H9 (cell line): ENCODE measurements around the gene GSTO2. TPM values are rescaled to one million over a fixed set of nuclear protein-coding genes. Genes with fewer than 3 reads are reported as not detected.

Experiments used
- DNase-seq: peaks from one replicate; pipeline ENCODE4 v3.0.0-alpha.2; 2017
- H2AFZ ChIP-seq: one replicate; pipeline ENCODE4 v1.6.1; 2013; ENCODE audit warnings: mild to moderate bottlenecking, low read length, control low read depth, moderate library complexity
- H2AK5ac ChIP-seq: 2 replicates; pipeline ENCODE4 v1.6.1; 2013; ENCODE audit warnings: low read length, control low read depth, mixed read lengths; ENCODE audit not compliant: insufficient read length
- H2BK120ac ChIP-seq: one replicate; pipeline ENCODE4 v1.6.1; 2013; ENCODE audit warnings: low read depth, mild to moderate bottlenecking, low read length, control low read depth, inconsistent platforms; ENCODE audit not compliant: poor library complexity, severe bottlenecking
- H2BK12ac ChIP-seq: 2 replicates; pipeline ENCODE4 v1.6.1; 2013; ENCODE audit warnings: low read length, control low read depth, mixed read lengths, low read depth; ENCODE audit not compliant: insufficient read length
- H2BK15ac ChIP-seq: 2 replicates; pipeline ENCODE4 v1.6.1; 2013; ENCODE audit warnings: low read depth, low read length, control low read depth
- H2BK20ac ChIP-seq: one replicate; pipeline ENCODE4 v1.6.1; 2013; ENCODE audit warnings: low read depth, mild to moderate bottlenecking, low read length, control low read depth, inconsistent platforms; ENCODE audit not compliant: poor library complexity, severe bottlenecking
- H2BK5ac ChIP-seq: 2 replicates; pipeline ENCODE4 v1.6.1; 2013; ENCODE audit warnings: low read length, control low read depth, mixed read lengths; ENCODE audit not compliant: insufficient read length
- H3K14ac ChIP-seq: 2 replicates; pipeline ENCODE4 v1.6.1; 2013; ENCODE audit warnings: low read length, control low read depth; ENCODE audit not compliant: insufficient read depth
- H3K18ac ChIP-seq: 2 replicates; pipeline ENCODE4 v1.6.1; 2013; ENCODE audit warnings: low read depth, mild to moderate bottlenecking, mixed read lengths, low read length, control low read depth; ENCODE audit not compliant: insufficient read length
- H3K23ac ChIP-seq: 2 replicates; pipeline ENCODE4 v1.6.1; 2013; ENCODE audit warnings: low read length, control low read depth, mixed read lengths, low read depth; ENCODE audit not compliant: insufficient read length
- H3K23me2 ChIP-seq: 2 replicates; pipeline ENCODE4 v1.6.1; 2013; ENCODE audit warnings: low read depth, mild to moderate bottlenecking, mixed read lengths, low read length, control low read depth; ENCODE audit not compliant: insufficient read length, poor library complexity, severe bottlenecking
- H3K27ac ChIP-seq: 2 replicates; pipeline ENCODE4 v1.5.1; 2013; ENCODE audit warnings: low read length, control low read depth, mixed read lengths, low read depth; ENCODE audit not compliant: insufficient read length
- H3K27me3 ChIP-seq: 2 replicates; pipeline ENCODE4 v1.6.1; 2013; ENCODE audit warnings: low read length, control low read depth, inconsistent platforms; ENCODE audit not compliant: insufficient read depth
- H3K4ac ChIP-seq: 2 replicates; pipeline ENCODE4 v1.6.1; 2013; ENCODE audit warnings: low read depth, mild to moderate bottlenecking, control low read depth, inconsistent platforms, low read length, moderate library complexity
- H3K4me1 ChIP-seq: 2 replicates; pipeline ENCODE4 v1.6.1; 2013; ENCODE audit warnings: low read length, control low read depth, inconsistent platforms; ENCODE audit not compliant: insufficient read depth
- H3K4me2 ChIP-seq: 2 replicates; pipeline ENCODE4 v1.6.1; 2013; ENCODE audit warnings: low read length, control low read depth, mixed read lengths; ENCODE audit not compliant: insufficient read length, insufficient read depth
- H3K56ac ChIP-seq: 2 replicates; pipeline ENCODE4 v1.6.1; 2013; ENCODE audit warnings: low read depth, mild to moderate bottlenecking, mixed read lengths, low read length, control low read depth; ENCODE audit not compliant: insufficient read length
- H3K79me1 ChIP-seq: 2 replicates; pipeline ENCODE4 v1.6.1; 2013; ENCODE audit warnings: low read depth, mild to moderate bottlenecking, moderate library complexity, low read length, control low read depth, inconsistent platforms; ENCODE audit not compliant: insufficient read depth, poor library complexity, severe bottlenecking
- H3K79me2 ChIP-seq: 2 replicates; pipeline ENCODE4 v1.6.1; 2013; ENCODE audit warnings: low read length, control low read depth, inconsistent platforms; ENCODE audit not compliant: insufficient read depth
- H3K9ac ChIP-seq: 2 replicates; pipeline ENCODE4 v1.6.1; 2013; ENCODE audit warnings: low read length, control low read depth, mixed read lengths; ENCODE audit not compliant: insufficient read length; ENCODE audit errors: extremely low read depth
- H3K9me3 ChIP-seq: one replicate; pipeline ENCODE4 v1.6.1; 2013; ENCODE audit warnings: low read depth, low read length, inconsistent platforms; ENCODE audit not compliant: control insufficient read depth
- H3T11ph ChIP-seq: one replicate; pipeline ENCODE4 v1.6.1; 2013; ENCODE audit warnings: mild to moderate bottlenecking, low read length, control low read depth, inconsistent platforms
- H4K20me1 ChIP-seq: one replicate; pipeline ENCODE4 v1.6.1; 2013; ENCODE audit not compliant: control insufficient read depth, insufficient read length, insufficient read depth
- H4K5ac ChIP-seq: 2 replicates; pipeline ENCODE4 v1.6.1; 2013; ENCODE audit warnings: low read depth, mild to moderate bottlenecking, mixed read lengths, low read length, control low read depth; ENCODE audit not compliant: insufficient read length
- H4K8ac ChIP-seq: replicated peaks from 2 replicates; pipeline ENCODE4 v1.6.1; 2013; ENCODE audit warnings: low read length, control low read depth, mixed read lengths, low read depth; ENCODE audit not compliant: insufficient read length
- H4K91ac ChIP-seq: 2 replicates; pipeline ENCODE4 v1.6.1; 2013; ENCODE audit warnings: low read depth, mild to moderate bottlenecking, moderate library complexity, mixed read lengths, low read length, control low read depth; ENCODE audit not compliant: insufficient read length
- H3K27ac Mint-ChIP-seq, 3 experiments: 2 replicates in 2 of 3; 3 replicates in 1 of 3; pipeline ENCODE4 v1.8.0; 2020 to 2021; ENCODE audit warnings: mixed read lengths in 3 of 3, mild to moderate bottlenecking in 1 of 3, moderate library complexity in 1 of 3
- H3K27me3 Mint-ChIP-seq: 2 replicates; pipeline ENCODE4 v1.8.0; 2021; ENCODE audit warnings: low read depth, mild to moderate bottlenecking, moderate library complexity, mixed read lengths
- H3K36me3 Mint-ChIP-seq, 3 experiments: 2 replicates in 2 of 3; 3 replicates in 1 of 3; pipeline ENCODE4 v1.8.0; 2020 to 2021; ENCODE audit warnings: low read depth in 3 of 3, mixed read lengths in 3 of 3; ENCODE audit not compliant: insufficient read depth in 1 of 3
- H3K4me1 Mint-ChIP-seq, 2 experiments: 2 replicates each; pipeline ENCODE4 v1.8.0; 2020; ENCODE audit warnings: mixed read lengths in 2 of 2
- H3K4me3 Mint-ChIP-seq, 2 experiments: 2 replicates in 1 of 2; 3 replicates in 1 of 2; pipeline ENCODE4 v1.8.0; 2020 to 2021; ENCODE audit warnings: mild to moderate bottlenecking in 2 of 2, mixed read lengths in 2 of 2, moderate library complexity in 1 of 2
- H3K9me3 Mint-ChIP-seq, 2 experiments: 2 replicates in 1 of 2; 3 replicates in 1 of 2; pipeline ENCODE4 v1.8.0; 2020; ENCODE audit warnings: mild to moderate bottlenecking in 2 of 2, mixed read lengths in 2 of 2, moderate library complexity in 1 of 2
- WGBS: extraction: QIAGEN DNeasy Blood & Tissue Kit; methylation state at CpG from one replicate; pipeline ENCODE4 v1.1.7; 2013; ENCODE audit warnings: missing lambda C conversion rate, low lambda C conversion rate, mixed read lengths; ENCODE audit not compliant: insufficient read length; ENCODE audit errors: extremely low coverage; 5-methylcytosine and 5-hydroxymethylcytosine counted together
- total RNA-seq: library from RNA; stranded (reverse); gene quantifications from 2 replicates; pipeline ENCODE4 v1.2.1, GENCODE V29; 2021
- TF ChIP-seq, protein P1 (sequence below): fragments of 200-600 bp; sonication (generic); conservative IDR thresholded peaks from 3 replicates; pipeline ENCODE4 v1.8.0; 2021; ENCODE audit warnings: antibody characterized with exemption, mild to moderate bottlenecking

Gene GSTO2
- total RNA-seq, 1 experiment from 2014 or later: 14.5 TPM

DNA sequence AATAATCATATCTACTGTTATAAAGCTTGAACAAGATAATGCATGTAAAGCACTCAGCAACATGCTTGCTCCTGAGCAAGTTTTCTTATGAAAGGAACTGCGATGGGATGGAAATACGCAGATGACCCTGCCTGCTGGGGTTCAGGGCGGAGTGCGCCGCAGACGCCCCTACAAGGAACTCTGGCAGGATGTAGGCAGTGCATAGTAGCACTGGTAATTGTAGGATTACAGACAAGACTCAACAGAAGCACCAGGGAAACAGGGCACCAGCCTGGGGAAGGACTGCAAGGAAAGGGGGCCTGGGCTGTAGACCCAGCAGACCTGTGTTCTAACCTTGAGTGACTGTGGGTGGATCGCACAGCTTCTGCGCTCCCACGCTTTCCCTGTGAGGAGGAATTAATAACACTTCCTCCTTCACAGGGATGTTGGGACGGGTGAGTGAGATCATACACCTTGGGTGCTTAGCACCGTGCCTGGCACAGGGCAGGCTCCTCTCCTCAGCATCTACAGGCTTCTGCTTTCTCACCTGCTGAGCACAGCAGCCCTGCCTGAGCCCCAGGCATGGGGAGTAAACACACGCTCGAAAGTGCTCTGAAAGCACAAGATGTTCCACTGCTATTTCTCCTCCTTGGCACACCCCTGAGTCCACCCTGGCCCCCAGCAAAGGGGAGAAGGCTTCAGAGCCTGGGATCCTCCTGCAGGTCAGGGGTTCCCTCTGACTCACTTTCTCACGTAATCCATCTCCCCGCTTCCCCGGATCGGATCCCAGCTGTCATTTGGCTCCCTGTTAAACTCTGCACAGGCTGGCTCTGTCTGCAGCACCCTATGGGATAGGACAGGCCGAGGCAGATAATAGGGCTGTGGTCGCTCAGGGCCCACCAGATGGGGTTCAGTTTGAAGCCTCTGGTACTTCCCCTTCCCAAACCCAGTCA lies 50.1 kb downstream of the GSTO2 start:
- H3K4me1 Mint-ChIP-seq: peaks cover 64 to 66% of the 10 kb centered on the region in 2 experiments
- H3K56ac ChIP-seq: no peak overlapping the region
- H3K27ac Mint-ChIP-seq: peak overlapping the region; percentile 39 to 85 (median 63); a peak in 4 of 7 replicates
- no peak overlapping the region for H3K4me3 Mint-ChIP-seq
- no peak overlapping the region for H2BK120ac ChIP-seq
- no peak overlapping the region for H3T11ph ChIP-seq
- no peak overlapping the region for H2AFZ ChIP-seq
- no CpG with 5 or more reads among the region's 19 CpGs for WGBS
- H3K14ac ChIP-seq: no peak overlapping the region; the same call in 1 of the 2 replicates
- no peak overlapping the region for H2BK15ac ChIP-seq
- H4K5ac ChIP-seq: no peak overlapping the region
- H3K27me3 ChIP-seq: no peaks in the 10 kb centered on the region
- H2AK5ac ChIP-seq: no peak overlapping the region
- H3K36me3 Mint-ChIP-seq: peaks cover 12 to 31% (median 19%) of the 10 kb centered on the region in 3 experiments
- no peaks in the 10 kb centered on the region for H3K79me1 ChIP-seq
- no peak overlapping the region for H3K4ac ChIP-seq
- peaks cover 18% of the 10 kb centered on the region; the same call in 1 of the 2 replicates for H3K79me2 ChIP-seq
- no peak overlapping the region for H3K9ac ChIP-seq
- peaks cover 27% of the 10 kb centered on the region for H3K4me1 ChIP-seq
- H3K9me3 ChIP-seq: no peaks in the 10 kb centered on the region
- no peak overlapping the region for H3K23ac ChIP-seq
- H3K18ac ChIP-seq: no peak overlapping the region
- no peaks in the 10 kb centered on the region for H3K27me3 Mint-ChIP-seq
- H3K23me2 ChIP-seq: no peaks in the 10 kb centered on the region
- H3K4me2 ChIP-seq: no peak overlapping the region
- H2BK5ac ChIP-seq: no peak overlapping the region
- TF ChIP-seq, protein P1, sequence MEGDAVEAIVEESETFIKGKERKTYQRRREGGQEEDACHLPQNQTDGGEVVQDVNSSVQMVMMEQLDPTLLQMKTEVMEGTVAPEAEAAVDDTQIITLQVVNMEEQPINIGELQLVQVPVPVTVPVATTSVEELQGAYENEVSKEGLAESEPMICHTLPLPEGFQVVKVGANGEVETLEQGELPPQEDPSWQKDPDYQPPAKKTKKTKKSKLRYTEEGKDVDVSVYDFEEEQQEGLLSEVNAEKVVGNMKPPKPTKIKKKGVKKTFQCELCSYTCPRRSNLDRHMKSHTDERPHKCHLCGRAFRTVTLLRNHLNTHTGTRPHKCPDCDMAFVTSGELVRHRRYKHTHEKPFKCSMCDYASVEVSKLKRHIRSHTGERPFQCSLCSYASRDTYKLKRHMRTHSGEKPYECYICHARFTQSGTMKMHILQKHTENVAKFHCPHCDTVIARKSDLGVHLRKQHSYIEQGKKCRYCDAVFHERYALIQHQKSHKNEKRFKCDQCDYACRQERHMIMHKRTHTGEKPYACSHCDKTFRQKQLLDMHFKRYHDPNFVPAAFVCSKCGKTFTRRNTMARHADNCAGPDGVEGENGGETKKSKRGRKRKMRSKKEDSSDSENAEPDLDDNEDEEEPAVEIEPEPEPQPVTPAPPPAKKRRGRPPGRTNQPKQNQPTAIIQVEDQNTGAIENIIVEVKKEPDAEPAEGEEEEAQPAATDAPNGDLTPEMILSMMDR: no peak
- H4K8ac ChIP-seq: no peak overlapping the region
- no peaks in the 10 kb centered on the region for H3K9me3 Mint-ChIP-seq
- H4K91ac ChIP-seq: no peak overlapping the region
- no peak overlapping the region for H2BK12ac ChIP-seq
- DNase-seq: no peak
- H3K27ac ChIP-seq: no peak overlapping the region
- no peaks in the 10 kb centered on the region for H4K20me1 ChIP-seq
- H2BK20ac ChIP-seq: no peak overlapping the region
